Activated gamma-delta T cell treated with Interleukin-2 at 50 U/mL for 16 hours (primary cell): ENCODE measurements around the gene CIDEB.
"Not testable (repeated sequence)": the region's sequence is repeated elsewhere in the genome, so short reads cannot be mapped to it uniquely, and the experiment has no call there.

Experiments
- DNase-seq: peaks from one replicate; pipeline ENCODE4 v3.0.0-alpha.2; 2020

CIDEB gene

GRCh38 chr14:24331731-24332267 lies 24.0 kb upstream of the CIDEB start:
- no peak for DNase-seq

- DNase-seq, result no peak
Observed at GRCh38 chr14:24330973-24331674, 23.3 kb upstream of the CIDEB start.

DNA sequence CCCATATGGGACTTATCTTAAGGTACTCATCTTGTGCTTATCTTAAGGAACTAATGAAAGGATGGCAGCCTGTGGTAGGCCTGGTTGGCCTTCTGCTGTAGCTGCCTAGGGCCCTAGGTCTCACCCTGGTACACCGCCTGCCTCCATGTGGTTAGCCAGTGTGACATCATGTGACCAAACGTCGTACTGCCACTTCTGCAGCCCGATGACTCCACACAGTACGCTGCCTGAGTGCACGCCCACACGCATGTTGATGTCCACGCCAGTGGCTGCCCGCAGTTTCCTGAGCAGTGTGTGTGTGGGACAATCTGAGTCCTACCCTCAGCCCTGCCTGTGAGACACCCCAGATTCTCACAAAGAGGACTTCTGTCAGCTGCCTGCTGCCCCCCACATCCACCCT lies 22.0 kb upstream of the CIDEB start:
- peak; percentile 70 for DNase-seq

DNA sequence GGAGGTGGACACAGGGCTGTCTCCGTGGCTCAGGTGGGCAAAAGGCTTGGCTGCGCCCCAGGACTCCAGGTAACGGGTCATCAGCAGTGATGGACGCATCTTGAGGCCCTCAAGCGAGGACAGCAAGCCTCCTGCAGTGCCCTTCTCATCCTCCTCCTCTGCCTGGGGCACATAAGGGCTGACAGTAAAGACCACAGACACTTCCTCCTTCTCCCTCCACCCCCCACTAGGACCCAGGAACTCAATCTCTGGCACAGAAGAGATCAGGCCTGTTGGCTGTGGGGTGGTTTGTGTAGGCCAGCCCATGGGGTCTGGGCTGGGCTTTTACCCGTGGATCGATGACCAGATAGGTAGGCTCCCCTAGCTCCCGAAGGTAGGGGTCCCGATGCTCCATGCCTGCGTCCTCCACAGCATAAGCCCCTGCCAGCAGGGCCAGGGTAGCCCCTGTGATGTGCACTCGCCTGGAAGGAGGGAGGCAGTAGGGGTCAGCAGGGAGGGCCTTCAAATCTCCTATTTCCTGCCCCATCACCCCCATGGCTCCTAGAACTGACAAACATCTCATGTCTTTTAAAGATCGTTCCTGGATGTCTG lies 21.4 kb upstream of the CIDEB start:
- DNase-seq, result no peak

GRCh38 chr14:24327914-24328313 lies 20.1 kb upstream of the CIDEB start:
- DNase-seq, result not testable (repeated sequence)

DNA sequence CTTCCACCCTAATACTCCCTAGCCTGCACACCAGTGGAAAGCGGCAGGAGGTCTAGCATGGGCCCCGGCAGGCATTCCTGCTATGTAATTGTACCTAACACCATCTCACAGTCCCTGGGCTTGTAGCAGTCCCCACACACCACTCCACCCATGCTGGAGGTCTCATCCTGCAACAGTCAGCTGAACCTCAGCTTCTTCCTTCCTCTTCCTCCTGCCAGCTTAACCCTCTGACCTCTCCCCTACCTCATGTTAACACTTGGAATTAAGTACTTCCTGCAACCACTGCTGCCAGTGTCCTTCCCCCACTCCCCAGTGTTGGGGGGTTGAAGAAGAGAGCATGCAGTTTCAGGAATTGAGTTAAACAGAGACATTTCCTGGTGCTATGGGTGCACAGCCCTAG lies 19.5 kb upstream of the CIDEB start:
- no peak for DNase-seq

DNA sequence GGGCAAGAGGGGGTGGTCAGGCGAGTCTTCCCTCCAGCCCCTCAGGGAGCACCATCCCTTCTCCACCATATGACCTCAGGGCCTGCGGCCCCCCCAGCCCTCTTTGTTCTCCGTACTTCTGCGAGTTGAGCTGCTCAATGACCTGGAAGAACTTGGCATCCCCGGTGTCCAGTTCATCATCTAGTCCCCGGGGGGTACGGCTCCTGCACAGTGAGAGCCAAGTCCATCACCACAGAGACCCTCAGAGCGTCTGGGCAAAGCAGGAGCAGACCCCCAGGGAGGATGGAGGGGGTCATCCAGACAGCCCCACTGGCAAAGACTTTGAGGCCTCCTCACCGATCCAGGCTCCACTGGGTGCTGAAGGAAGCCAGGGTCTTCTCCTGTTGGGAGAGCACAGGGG lies 18.2 kb upstream of the CIDEB start:
- DNase-seq, result no peak

DNA sequence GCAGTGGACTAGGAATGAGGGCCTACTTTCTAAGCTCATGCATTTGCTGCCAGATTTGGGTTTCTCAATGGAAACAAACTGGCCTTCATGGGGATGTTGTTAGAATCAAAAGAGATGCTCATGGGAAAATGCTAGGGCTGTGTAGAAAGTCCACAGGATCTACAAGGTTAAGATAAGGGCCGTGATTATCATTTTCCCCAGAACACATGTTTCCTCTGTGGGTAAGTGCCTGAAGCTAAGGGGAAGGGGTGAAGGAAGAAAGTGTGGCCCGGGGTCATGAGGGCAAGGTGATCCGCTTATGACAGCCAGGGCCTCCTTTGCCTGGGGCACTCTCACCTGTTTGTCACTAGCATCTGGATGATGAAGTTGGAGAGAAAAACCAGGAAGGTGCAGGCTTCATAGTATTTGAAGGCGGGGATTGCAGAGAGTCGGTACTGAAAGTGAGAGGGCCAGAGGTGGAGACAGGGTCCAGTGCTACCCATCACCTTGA lies 17.3 kb upstream of the CIDEB start:
- DNase-seq, result no peak

DNA sequence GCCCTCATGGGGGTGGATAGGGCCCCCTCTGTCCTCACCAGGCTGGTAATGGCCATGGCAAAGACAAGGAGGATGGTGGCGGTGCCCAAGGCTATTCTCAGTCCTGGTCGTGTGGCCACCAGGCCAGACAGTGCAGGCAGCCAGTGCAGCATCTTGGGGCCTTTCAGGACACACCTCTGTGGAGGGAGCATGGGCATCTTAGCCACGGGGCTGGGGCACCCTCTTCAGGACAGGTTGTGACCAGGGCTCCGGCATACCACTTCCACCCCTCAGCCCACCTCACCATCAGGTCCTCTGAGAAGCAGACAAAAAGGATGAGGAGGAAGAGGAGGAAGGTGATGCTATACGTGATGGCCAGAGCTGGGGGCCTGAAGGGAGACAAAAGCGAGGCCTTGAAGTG lies 16.2 kb upstream of the CIDEB start:
- no peak for DNase-seq

DNA sequence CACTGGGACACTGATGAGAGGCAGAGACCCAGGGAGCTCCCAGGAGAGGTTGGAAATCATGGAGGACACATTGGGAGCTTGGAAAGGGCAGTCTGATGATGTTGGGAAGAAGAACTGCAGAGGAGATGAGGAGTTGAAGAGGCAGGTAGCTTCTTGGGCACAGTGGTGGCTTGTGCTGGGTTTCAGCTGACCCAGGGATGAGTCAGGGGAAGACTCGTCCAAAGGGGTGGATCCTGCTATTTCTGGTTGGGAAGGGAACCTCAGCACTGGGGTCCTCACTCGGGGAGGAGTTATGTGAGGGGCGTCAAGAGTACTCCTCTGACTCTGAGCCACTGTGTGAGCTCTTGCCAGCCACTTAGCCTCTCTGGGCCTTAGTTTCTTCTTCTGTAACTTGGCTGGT lies 15.6 kb upstream of the CIDEB start:
- DNase-seq, result no peak

GRCh38 chr14:24322672-24323071 lies 14.9 kb upstream of the CIDEB start:
- DNase-seq, result no peak

- DNase-seq, result no peak
Observed at GRCh38 chr14:24321212-24321975, 13.6 kb upstream of the CIDEB start.

GRCh38 chr14:24317141-24317928 lies 9.6 kb upstream of the CIDEB start:
- no peak for DNase-seq

DNA sequence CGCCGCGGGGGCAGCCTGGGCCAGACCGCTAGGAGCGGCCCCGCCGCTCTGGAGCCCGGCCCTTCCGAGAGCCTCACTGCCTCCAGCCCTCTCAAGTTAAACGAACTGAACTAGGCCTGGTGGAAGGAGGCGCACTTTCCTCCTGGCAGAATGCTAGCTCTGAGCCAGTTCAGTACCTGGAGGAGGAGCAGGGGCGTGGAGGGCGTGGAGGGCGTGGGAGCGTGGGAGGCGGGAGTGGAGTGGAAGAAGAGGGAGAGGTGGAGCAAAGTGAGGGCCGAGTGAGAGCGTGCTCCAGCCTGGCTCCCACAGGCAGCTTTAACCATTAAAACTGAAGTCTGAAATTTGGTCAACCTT lies 8.8 kb upstream of the CIDEB start:
- DNase-seq, result no peak

DNA sequence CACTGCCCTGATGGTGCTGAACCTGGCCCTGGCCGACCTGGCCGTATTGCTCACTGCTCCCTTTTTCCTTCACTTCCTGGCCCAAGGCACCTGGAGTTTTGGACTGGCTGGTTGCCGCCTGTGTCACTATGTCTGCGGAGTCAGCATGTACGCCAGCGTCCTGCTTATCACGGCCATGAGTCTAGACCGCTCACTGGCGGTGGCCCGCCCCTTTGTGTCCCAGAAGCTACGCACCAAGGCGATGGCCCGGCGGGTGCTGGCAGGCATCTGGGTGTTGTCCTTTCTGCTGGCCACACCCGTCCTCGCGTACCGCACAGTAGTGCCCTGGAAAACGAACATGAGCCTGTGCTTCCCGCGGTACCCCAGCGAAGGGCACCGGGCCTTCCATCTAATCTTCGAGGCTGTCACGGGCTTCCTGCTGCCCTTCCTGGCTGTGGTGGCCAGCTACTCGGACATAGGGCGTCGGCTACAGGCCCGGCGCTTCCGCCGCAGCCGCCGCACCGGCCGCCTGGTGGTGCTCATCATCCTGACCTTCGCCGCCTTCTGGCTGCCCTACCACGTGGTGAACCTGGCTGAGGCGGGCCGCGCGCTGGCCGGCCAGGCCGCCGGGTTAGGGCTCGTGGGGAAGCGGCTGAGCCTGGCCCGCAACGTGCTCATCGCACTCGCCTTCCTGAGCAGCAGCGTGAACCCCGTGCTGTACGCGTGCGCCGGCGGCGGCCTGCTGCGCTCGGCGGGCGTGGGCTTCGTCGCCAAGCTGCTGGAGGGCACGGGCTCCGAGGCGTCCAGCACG lies 8.2 kb upstream of the CIDEB start:
- DNase-seq, result no peak

GRCh38 chr14:24315243-24315806 lies 7.5 kb upstream of the CIDEB start:
- no peak for DNase-seq

- DNase-seq, result no peak
Observed at GRCh38 chr14:24314377-24315193, 6.8 kb upstream of the CIDEB start.

GRCh38 chr14:24313913-24314312 lies 6.1 kb upstream of the CIDEB start:
- DNase-seq, result no peak

GRCh38 chr14:24312736-24313507 lies 5.1 kb upstream of the CIDEB start:
- peak; percentile 36 for DNase-seq
